ENCODE results near the gene RFX7.

GRCh38 chr15:56192659-56193442 is 50.8 kb downstream of the RFX7 start:
- TF ChIP-seq SUZ12 (IDR thresholded peaks at IDR 0.05; ENCODE audit: extremely low read depth, insufficient read depth, insufficient read length): no peak
- no peak for TF ChIP-seq ZNF274 (IDR thresholded peaks at IDR 0.05; ENCODE audit: low read depth, low read length)
- no peak for TF ChIP-seq YY1 (IDR thresholded peaks at IDR 0.05; ENCODE audit: insufficient read depth, insufficient read length)

Data from NT2/D1 (cell line).